ENCODE results near the gene TPSG1. TPM values are rescaled to one million over a fixed set of nuclear protein-coding genes. Genes with fewer than 3 reads are reported as not detected.
"Not testable (repeated sequence)": the region's sequence is repeated elsewhere in the genome, so short reads cannot be mapped to it uniquely, and the experiment has no call there.

The TPSG1 gene
- total RNA-seq, 1 donor from 2014 or later = not detected

GRCh38 chr16:1245452-1246020 is 20.5 kb upstream of the TPSG1 start:
- H3K4me1 Mint-ChIP-seq = no peaks in the 10 kb centered on the region
- no peak for TF ChIP-seq CTCF (conservative IDR thresholded peaks at IDR 0.05)
- H3K27ac Mint-ChIP-seq (ENCODE audit: unreplicated experiment) = no peak overlapping the region
- no peak for DNase-seq (ENCODE audit: low read depth, low spot score)
- H3K36me3 Mint-ChIP-seq (ENCODE audit: low read depth) = no peaks in the 10 kb centered on the region
- H3K4me3 Mint-ChIP-seq = no peak overlapping the region
- H3K27me3 Mint-ChIP-seq (ENCODE audit: low read depth) = peaks cover 18% of the 10 kb centered on the region
- no peaks in the 10 kb centered on the region for H3K9me3 Mint-ChIP-seq

GRCh38 chr16:1244881-1245280 is 19.8 kb upstream of the TPSG1 start:
- Mint-ChIP-seq H3K27me3 (ENCODE audit: low read depth) (peaks cover 16% of the 10 kb centered on the region), H3K4me1 (no peaks in the 10 kb centered on the region), H3K27ac (ENCODE audit: unreplicated experiment) (no peak overlapping the region), H3K36me3 (ENCODE audit: low read depth) (no peaks in the 10 kb centered on the region), H3K4me3 (no peak overlapping the region), H3K9me3 (no peaks in the 10 kb centered on the region)
- TF ChIP-seq CTCF (conservative IDR thresholded peaks at IDR 0.05) = no peak
- DNase-seq (ENCODE audit: low read depth, low spot score) = no peak

- not testable (repeated sequence) for H3K4me1 Mint-ChIP-seq; H3K27ac Mint-ChIP-seq (ENCODE audit: unreplicated experiment); H3K4me3 Mint-ChIP-seq; H3K9me3 Mint-ChIP-seq; DNase-seq (ENCODE audit: low read depth, low spot score); H3K36me3 Mint-ChIP-seq (ENCODE audit: low read depth)
- peaks cover 16% of the 10 kb centered on the region for H3K27me3 Mint-ChIP-seq (ENCODE audit: low read depth)
Observed at GRCh38 chr16:1243907-1244850, 19.1 kb upstream of the TPSG1 start.

- not testable (repeated sequence) for H3K27ac Mint-ChIP-seq (ENCODE audit: unreplicated experiment); H3K9me3 Mint-ChIP-seq; H3K4me3 Mint-ChIP-seq; H3K4me1 Mint-ChIP-seq; DNase-seq (ENCODE audit: low read depth, low spot score); H3K36me3 Mint-ChIP-seq (ENCODE audit: low read depth)
- peaks cover 16% of the 10 kb centered on the region for H3K27me3 Mint-ChIP-seq (ENCODE audit: low read depth)
Observed at GRCh38 chr16:1243363-1243762, 18.3 kb upstream of the TPSG1 start.

GRCh38 chr16:1241081-1241480 is 16.0 kb upstream of the TPSG1 start:
- not testable (repeated sequence) for DNase-seq (ENCODE audit: low read depth, low spot score); H3K4me1 Mint-ChIP-seq; H3K27me3 Mint-ChIP-seq (ENCODE audit: low read depth); H3K27ac Mint-ChIP-seq (ENCODE audit: unreplicated experiment); H3K36me3 Mint-ChIP-seq (ENCODE audit: low read depth); H3K9me3 Mint-ChIP-seq; H3K4me3 Mint-ChIP-seq

GRCh38 chr16:1240436-1240835 is 15.4 kb upstream of the TPSG1 start, which contains the start of gene TPSAB1:
TSS of gene TPSAB1 (plus strand) at chr16:1240705. CDS start at chr16:1240939, 234 bp downstream.
- not testable (repeated sequence) for DNase-seq (ENCODE audit: low read depth, low spot score); H3K27me3 Mint-ChIP-seq (ENCODE audit: low read depth); H3K4me1 Mint-ChIP-seq; H3K9me3 Mint-ChIP-seq; H3K4me3 Mint-ChIP-seq; H3K36me3 Mint-ChIP-seq (ENCODE audit: low read depth); H3K27ac Mint-ChIP-seq (ENCODE audit: unreplicated experiment)

GRCh38 chr16:1239575-1239974 is 14.5 kb upstream of the TPSG1 start:
- not testable (repeated sequence) for H3K4me1 Mint-ChIP-seq; H3K9me3 Mint-ChIP-seq; H3K36me3 Mint-ChIP-seq (ENCODE audit: low read depth); H3K27me3 Mint-ChIP-seq (ENCODE audit: low read depth); DNase-seq (ENCODE audit: low read depth, low spot score); H3K27ac Mint-ChIP-seq (ENCODE audit: unreplicated experiment); H3K4me3 Mint-ChIP-seq

- not testable (repeated sequence) for H3K9me3 Mint-ChIP-seq; H3K4me3 Mint-ChIP-seq; DNase-seq (ENCODE audit: low read depth, low spot score); H3K4me1 Mint-ChIP-seq; H3K27me3 Mint-ChIP-seq (ENCODE audit: low read depth); H3K36me3 Mint-ChIP-seq (ENCODE audit: low read depth)
- peak overlapping the region; percentile 84 for H3K27ac Mint-ChIP-seq (ENCODE audit: unreplicated experiment)
Observed at GRCh38 chr16:1238909-1239308, 13.8 kb upstream of the TPSG1 start.
